HCT116 (cell line): ENCODE measurements around the gene MAGEA2B. TPM values are rescaled to one million over a fixed set of nuclear protein-coding genes. Genes with fewer than 3 reads are reported as not detected.
"Not testable (repeated sequence)": the region's sequence is repeated elsewhere in the genome, so short reads cannot be mapped to it uniquely, and the experiment has no call there.

ENCODE experiments used
- ATAC-seq: fragments of 200-7000 bp; cut with Tn5 transposase; 2 replicates; pipeline ENCODE4 v1.9.1; 2020; ENCODE audit warnings: mild to moderate bottlenecking, moderate library complexity
- BruUV-seq: library from RNA; stranded (reverse); fragments of 400-500 nt; replicated peaks from 2 replicates; lab custom pipeline; 2021; lab: Mats Ljungman, UMichigan
- CTCF ChIA-PET: fragments of 300-600 bp; sonication (Branson Sonifier 250); formaldehyde crosslinking; loops from one replicate; lab custom pipeline; 2021; ENCODE audit warnings: antibody characterized with exemption; lab: Charles Lee
- POLR2A ChIA-PET: fragments of 300-600, 350-600 bp; sonication (Branson Sonifier 250); formaldehyde crosslinking; loops from one replicate; lab custom pipeline; 2021; ENCODE audit warnings: antibody characterized with exemption; lab: Charles Lee
- RAD21 ChIA-PET, 2 experiments: fragments of 300-600 bp; sonication (Branson Sonifier 250); formaldehyde crosslinking; loops; one replicate each; lab custom pipeline; 2023; ENCODE audit warnings: low total read pairs in 2 of 2; ENCODE audit not compliant: uncharacterized antibody in 2 of 2, unreplicated experiment in 2 of 2, low non-redundant PET in 1 of 2; lab: Charles Lee
- DNase-seq: peaks from one replicate; pipeline ENCODE4 v3.0.0-alpha.2; 2010; ENCODE audit warnings: low read depth, low spot score
- H2AFZ ChIP-seq: fragments of 200-600 bp; shearing (Covaris generic), sonication (generic); 2 replicates; pipeline ENCODE4 v1.6.1; 2017; ENCODE audit warnings: low read depth, mixed run types, mixed read lengths, antibody characterized with exemption, low read length; ENCODE audit not compliant: poor library complexity, severe bottlenecking
- H3K27ac ChIP-seq: 2 replicates; pipeline ENCODE4 v1.5.1; 2012; ENCODE audit warnings: low read depth, low read length
- H3K27me3 ChIP-seq: fragments of 200-600 bp; sonication (generic); 2 replicates; pipeline ENCODE4 v1.6.1; 2016; ENCODE audit warnings: mixed run types, low read length, mixed read lengths; ENCODE audit not compliant: insufficient read depth
- H3K36me3 ChIP-seq, 2 experiments: fragments of 200-500 bp in 1 of 2; fragments of 200-600 bp in 1 of 2; sonication (Bioruptor generic) in 1 of 2; sonication (generic) in 1 of 2; 2 replicates each; pipeline versions ENCODE4 v1.5.1 to v1.6.1; 2014 to 2016; ENCODE audit warnings: low read length in 2 of 2, inconsistent platforms in 1 of 2, mixed read lengths in 1 of 2, mixed run types in 1 of 2; ENCODE audit not compliant: insufficient read depth in 2 of 2, control insufficient read depth in 1 of 2
- H3K4me1 ChIP-seq, 2 experiments: fragments of 200-600 bp in 1 of 2; sonication (generic) in 1 of 2; 2 replicates each; pipeline versions ENCODE4 v1.5.1 to v1.6.1; 2012 to 2017; ENCODE audit warnings: low read length in 2 of 2, inconsistent platforms in 1 of 2, mild to moderate bottlenecking in 1 of 2, mixed read lengths in 1 of 2, mixed run types in 1 of 2, moderate library complexity in 1 of 2; ENCODE audit not compliant: insufficient read depth in 2 of 2, control insufficient read depth in 1 of 2
- H3K4me2 ChIP-seq: fragments of 200-600 bp; sonication (generic); 2 replicates; pipeline ENCODE4 v1.6.1; 2017; ENCODE audit warnings: mixed run types, low read length, mixed read lengths
- H3K4me3 ChIP-seq, 2 experiments: fragments of 200-600 bp in 1 of 2; sonication (generic) in 1 of 2; replicated peaks in 1 of 2; 2 replicates each; pipeline ENCODE4 v1.5.1; 2011 to 2016; ENCODE audit warnings: low read length in 2 of 2, control low read depth in 1 of 2, low read depth in 1 of 2, mild to moderate bottlenecking in 1 of 2, mixed read lengths in 1 of 2, mixed run types in 1 of 2
- H3K79me2 ChIP-seq: fragments of 200-600 bp; sonication (generic); 2 replicates; pipeline ENCODE4 v1.6.1; 2017; ENCODE audit warnings: mild to moderate bottlenecking, mixed run types, low read length, moderate library complexity, mixed read lengths; ENCODE audit not compliant: insufficient read depth
- H3K9ac ChIP-seq: fragments of 200-600 bp; sonication (generic); 2 replicates; pipeline ENCODE4 v1.6.1; 2016; ENCODE audit warnings: low read length, mixed read lengths
- H3K9me2 ChIP-seq: fragments of 200-600 bp; sonication (generic), shearing (Covaris generic); 2 replicates; pipeline ENCODE4 v1.6.1; 2017; ENCODE audit warnings: mixed run types, mild to moderate bottlenecking, moderate library complexity; ENCODE audit not compliant: insufficient read depth
- H3K9me3 ChIP-seq, 2 experiments: fragments of 200-500 bp in 1 of 2; fragments of 200-600 bp in 1 of 2; sonication (Bioruptor generic) in 1 of 2; sonication (generic) in 1 of 2; 2 replicates each; pipeline ENCODE4 v1.6.1; 2014 to 2017; ENCODE audit warnings: low read length in 2 of 2, mixed read lengths in 2 of 2, inconsistent platforms in 1 of 2, low read depth in 1 of 2, mild to moderate bottlenecking in 1 of 2, mixed run types in 1 of 2, moderate library complexity in 1 of 2; ENCODE audit not compliant: control insufficient read depth in 1 of 2, insufficient read depth in 1 of 2
- H4K20me1 ChIP-seq: fragments of 200-600 bp; sonication (generic), shearing (Covaris generic); 2 replicates; pipeline ENCODE4 v1.6.1; 2017; ENCODE audit warnings: mixed run types, mild to moderate bottlenecking, moderate library complexity; ENCODE audit not compliant: insufficient read depth
- intact Hi-C: fragments of 100-400 bp; cut with micrococcal nuclease; formaldehyde crosslinking; loops from 2 replicates; pipeline ENCODE4 v1.10.0; 2022
- total RNA-seq: library from RNA; stranded (reverse); gene quantifications from one replicate; pipeline ENCODE4 v1.2.1, GENCODE V29; 2021; ENCODE audit not compliant: unreplicated experiment

The MAGEA2B gene
- total RNA-seq, 1 experiment from 2014 or later, result 21.8 TPM

- H3K9me3 ChIP-seq, intact Hi-C loops, H2AFZ ChIP-seq, H3K4me3 ChIP-seq, H3K36me3 ChIP-seq, H3K27ac ChIP-seq, H3K4me1 ChIP-seq, H3K9ac ChIP-seq, RAD21 ChIA-PET, H3K27me3 ChIP-seq, H4K20me1 ChIP-seq, ATAC-seq, H3K9me2 ChIP-seq, POLR2A ChIA-PET, CTCF ChIA-PET, DNase-seq, BruUV-seq, H3K79me2 ChIP-seq, H3K4me2 ChIP-seq: not testable (repeated sequence)
Observed at GRCh38 chrX:152759544-152759943, 45.1 kb downstream of the MAGEA2B start.

GRCh38 chrX:152761582-152761981 is 47.2 kb downstream of the MAGEA2B start:
- H4K20me1 ChIP-seq, ATAC-seq, DNase-seq, H3K9me2 ChIP-seq, CTCF ChIA-PET, H3K4me2 ChIP-seq, intact Hi-C loops, H2AFZ ChIP-seq, H3K9ac ChIP-seq, H3K9me3 ChIP-seq, H3K4me3 ChIP-seq, H3K4me1 ChIP-seq, H3K79me2 ChIP-seq, POLR2A ChIA-PET, H3K27ac ChIP-seq, RAD21 ChIA-PET, H3K27me3 ChIP-seq, H3K36me3 ChIP-seq, BruUV-seq: not testable (repeated sequence)

- ATAC-seq, BruUV-seq, H3K27ac ChIP-seq, H3K27me3 ChIP-seq, H3K4me3 ChIP-seq, H3K36me3 ChIP-seq, H3K9me2 ChIP-seq, H2AFZ ChIP-seq, H3K9me3 ChIP-seq, DNase-seq, H4K20me1 ChIP-seq, H3K79me2 ChIP-seq, H3K4me1 ChIP-seq, H3K9ac ChIP-seq, POLR2A ChIA-PET, intact Hi-C loops, H3K4me2 ChIP-seq, RAD21 ChIA-PET, CTCF ChIA-PET: not testable (repeated sequence)
Observed at GRCh38 chrX:152766562-152766961, 52.1 kb downstream of the MAGEA2B start.

Other genes with a start within 250 kb of the MAGEA2B start
- 4.2 TPM for gene GABRQ, start 76.7 kb upstream of the MAGEA2B start, total RNA-seq
- 92.7 TPM for gene MAGEA3, start 15.8 kb upstream of the MAGEA2B start, total RNA-seq
- gene CSAG2, start 5.4 kb upstream of the MAGEA2B start, total RNA-seq, result not detected
- gene CSAG1, start 19.1 kb downstream of the MAGEA2B start, total RNA-seq, result 1.2 TPM
- not detected for gene MAGEA12, start 19.1 kb downstream of the MAGEA2B start, total RNA-seq
- gene MAGEA2, start 39.2 kb downstream of the MAGEA2B start, total RNA-seq, result 48.1 TPM
- gene CSAG3, start 44.6 kb downstream of the MAGEA2B start, total RNA-seq, result 44.1 TPM
- 0.57 TPM for gene MAGEA6, start 55.1 kb downstream of the MAGEA2B start, total RNA-seq
- gene CETN2, start 116.1 kb downstream of the MAGEA2B start, total RNA-seq, result 20.9 TPM
- 22.1 TPM for gene NSDHL, start 116.4 kb downstream of the MAGEA2B start, total RNA-seq
- 15.8 TPM for gene ZNF185, start 183.4 kb downstream of the MAGEA2B start, total RNA-seq